ENCODE results near the gene DDX39B.

GRCh38 chr6:31528821-31529328, 12.9 kb downstream of the DDX39B start, which contains the start of gene MCCD1:
- TF ChIP-seq CTCF (IDR thresholded peaks at IDR 0.05) (no peak), POLR2A (IDR thresholded peaks at IDR 0.05) (no peak)
